ENCODE results near the gene ZNF598. TPM values are rescaled to one million over a fixed set of nuclear protein-coding genes. Genes with fewer than 3 reads are reported as not detected.

Gene ZNF598
- total RNA-seq, 2 donors from 2014 or later = 45.4 to 64.3 TPM

- intact Hi-C loops (cut with DNase I) = loop anchor here (5.0 to 10.0 kb wide), 2 partner anchors 65 to 122 kb away; no protein-coding TSS in a partner anchor
- H3K27me3 ChIP-seq = peaks cover 24% of the 10 kb centered on the region
- no peak overlapping the region for H3K4me3 ChIP-seq
- H3K36me3 ChIP-seq = no peaks in the 10 kb centered on the region
- peaks cover 12% of the 10 kb centered on the region for H3K4me1 ChIP-seq
- H3K9ac ChIP-seq (ENCODE audit: low read depth in 2 of 2, low read length in 2 of 2) = no peak overlapping the region
- H3K27ac ChIP-seq = no peak overlapping the region
- H3K9me3 ChIP-seq = no peaks in the 10 kb centered on the region
- no peak for TF ChIP-seq CTCF (IDR thresholded peaks at IDR 0.05)
- no peak for DNase-seq
These were observed 10.6 kb upstream of the ZNF598 start for GRCh38 chr16:2019921-2020831.

- Histone ChIP-seq H3K9me3 (no peaks in the 10 kb centered on the region), H3K27ac (no peak within 1 kb of the TSS), H3K27me3 (peaks cover 24% of the 10 kb centered on the region), H3K36me3 (no peaks in the 10 kb centered on the region), H3K4me1 (peaks cover 12% of the 10 kb centered on the region), H3K4me3 (no peak within 1 kb of the TSS), H3K9ac (ENCODE audit: low read depth in 2 of 2, low read length in 2 of 2) (no peak within 1 kb of the TSS)
- intact Hi-C loops (cut with DNase I) = no loop called here
- TF ChIP-seq CTCF (IDR thresholded peaks at IDR 0.05) = no peak
- DNase-seq = no peak
These were observed 9.9 kb upstream of the ZNF598 start, which contains the start of gene NPW for GRCh38 chr16:2019518-2019920. NPW (plus strand) TSS chr16:2019785.

GRCh38 chr16:2016407-2016922, 6.8 kb upstream of the ZNF598 start:
- peak overlapping the region; percentile 72 for H3K27ac ChIP-seq
- intact Hi-C loops (cut with DNase I) = no loop called here
- DNase-seq = no peak

GRCh38 chr16:2015947-2016208, 6.3 kb upstream of the ZNF598 start:
- H3K9me3 ChIP-seq = no peaks in the 10 kb centered on the region
- H3K27ac ChIP-seq = peak overlapping the region; percentile 72
- peaks cover 17% of the 10 kb centered on the region for H3K27me3 ChIP-seq
- no peak for TF ChIP-seq CTCF (IDR thresholded peaks at IDR 0.05)
- peaks cover 10% of the 10 kb centered on the region for H3K4me1 ChIP-seq
- no peaks in the 10 kb centered on the region for H3K36me3 ChIP-seq
- intact Hi-C loops (cut with DNase I) = no loop called here
- no peak for DNase-seq
- H3K9ac ChIP-seq (ENCODE audit: low read depth in 2 of 2, low read length in 2 of 2) = peak overlapping the region; percentile 56 to 82
- no peak overlapping the region for H3K4me3 ChIP-seq

More at GRCh38 chr16:2016407-2016922, 6.8 kb upstream of the ZNF598 start:
- Histone ChIP-seq H3K4me3 (no peak overlapping the region), H3K27me3 (peaks cover 23% of the 10 kb centered on the region), H3K36me3 (no peaks in the 10 kb centered on the region), H3K4me1 (peaks cover 10% of the 10 kb centered on the region), H3K9me3 (no peaks in the 10 kb centered on the region), H3K9ac (ENCODE audit: low read depth in 2 of 2, low read length in 2 of 2) (no peak overlapping the region)
- no peak for TF ChIP-seq CTCF (IDR thresholded peaks at IDR 0.05)

- peak overlapping the region; percentile 56 to 82 for H3K9ac ChIP-seq (ENCODE audit: low read depth in 2 of 2, low read length in 2 of 2)
- H3K4me3 ChIP-seq = no peak overlapping the region
- H3K9me3 ChIP-seq = no peaks in the 10 kb centered on the region
- intact Hi-C loops (cut with DNase I) = no loop called here
- H3K27ac ChIP-seq = peak overlapping the region; percentile 72
- no peak for TF ChIP-seq CTCF (IDR thresholded peaks at IDR 0.05)
- no peaks in the 10 kb centered on the region for H3K36me3 ChIP-seq
- DNase-seq = peak; percentile 80
- H3K4me1 ChIP-seq = peaks cover 7% of the 10 kb centered on the region
- H3K27me3 ChIP-seq = peaks cover 12% of the 10 kb centered on the region
These were observed 5.7 kb upstream of the ZNF598 start for GRCh38 chr16:2015117-2015946.
